Measurements from ENCODE around the gene SAMD11. TPM values are rescaled to one million over a fixed set of nuclear protein-coding genes. Genes with fewer than 3 reads are reported as not detected.

Gene SAMD11
- total and polyA plus RNA-seq, 8 donors: 3.5 to 23.3 (median 4.6) TPM; not detected in 1

- H3K27ac ChIP-seq: peak overlapping the region in 2 of 5 donors; percentile 22 to 49
These were observed 7.3 kb upstream of the SAMD11 start for GRCh38 chr1:916173-917075.

GRCh38 chr1:917076-917459 is 6.7 kb upstream of the SAMD11 start:
- no peak overlapping the region for H3K4me3 ChIP-seq
- DNase-seq: no peak
- H3K27me3 ChIP-seq: peaks cover 0 to 94% (median 17%) of the 10 kb centered on the region in 3 donors
- H3K27ac ChIP-seq: peak overlapping the region in 1 of 5 donors; percentile 49
- no peaks in the 10 kb centered on the region for H3K36me3 ChIP-seq
- WGBS, 5 donors: 36 to 46% (median 44%) methylated on average over 6 to 7 of the region's 7 CpGs
- TF ChIP-seq POLR2A (IDR thresholded peaks at IDR 0.05) (no peak), EP300 (IDR thresholded peaks at IDR 0.05) (no peak), CTCF (IDR thresholded peaks at IDR 0.05) (no peak), POLR2AphosphoS5 (IDR thresholded peaks at IDR 0.05) (no peak)
- peaks cover 30 to 47% (median 39%) of the 10 kb centered on the region in 4 donors for H3K4me1 ChIP-seq
- no peaks in the 10 kb centered on the region for H3K9me3 ChIP-seq
- intact Hi-C loops (cut with DNase I; ENCODE audit: low total_unique reads): no loop called here

More at GRCh38 chr1:916173-917075, 7.3 kb upstream of the SAMD11 start:
- Histone ChIP-seq H3K4me3 (no peak overlapping the region), H3K27me3 (peaks cover 0 to 94% (median 17%) of the 10 kb centered on the region in 3 donors), H3K9me3 (no peaks in the 10 kb centered on the region), H3K4me1 (peaks cover 29 to 44% (median 38%) of the 10 kb centered on the region in 4 donors), H3K36me3 (no peaks in the 10 kb centered on the region)
- TF ChIP-seq POLR2AphosphoS5 (IDR thresholded peaks at IDR 0.05) (no peak), CTCF (IDR thresholded peaks at IDR 0.05) (no peak), POLR2A (IDR thresholded peaks at IDR 0.05) (no peak), EP300 (IDR thresholded peaks at IDR 0.05) (no peak)
- DNase-seq: peak; percentile 75 to 85
- intact Hi-C loops (cut with DNase I; ENCODE audit: low total_unique reads): no loop called here
- WGBS, 5 donors: 15 to 25% (median 18%) methylated on average over 25 to 31 of the region's 31 CpGs

GRCh38 chr1:917466-918091 is 6.1 kb upstream of the SAMD11 start:
- H3K9me3 ChIP-seq: no peaks in the 10 kb centered on the region
- no peak for DNase-seq
- H3K27ac ChIP-seq: no peak overlapping the region
- H3K4me3 ChIP-seq: no peak overlapping the region
- WGBS, 5 donors: 57 to 70% (median 58%) methylated on average over 13 to 22 of the region's 22 CpGs
- intact Hi-C loops (cut with DNase I; ENCODE audit: low total_unique reads): no loop called here
- TF ChIP-seq POLR2A (IDR thresholded peaks at IDR 0.05): no peak
- no peak for TF ChIP-seq EP300 (IDR thresholded peaks at IDR 0.05)
- no peak for TF ChIP-seq POLR2AphosphoS5 (IDR thresholded peaks at IDR 0.05)
- H3K27me3 ChIP-seq: peaks cover 0 to 94% (median 19%) of the 10 kb centered on the region in 3 donors
- no peaks in the 10 kb centered on the region for H3K36me3 ChIP-seq
- H3K4me1 ChIP-seq: peaks cover 30 to 49% (median 42%) of the 10 kb centered on the region in 4 donors

- no peaks in the 10 kb centered on the region for H3K9me3 ChIP-seq
- no peak for TF ChIP-seq POLR2AphosphoS5 (IDR thresholded peaks at IDR 0.05)
- no peak for TF ChIP-seq POLR2A (IDR thresholded peaks at IDR 0.05)
- no peak for TF ChIP-seq CTCF (IDR thresholded peaks at IDR 0.05)
- no peak for TF ChIP-seq EP300 (IDR thresholded peaks at IDR 0.05)
- no peak for DNase-seq
- intact Hi-C loops (cut with DNase I; ENCODE audit: low total_unique reads): no loop called here
- 76 to 92% (median 81%) methylated on average over 9 to 15 of the region's 15 CpGs for WGBS, 5 donors
- peaks cover 34 to 57% (median 50%) of the 10 kb centered on the region in 4 donors for H3K4me1 ChIP-seq
- H3K27me3 ChIP-seq: peaks cover 0 to 94% (median 27%) of the 10 kb centered on the region in 3 donors
- no peaks in the 10 kb centered on the region for H3K36me3 ChIP-seq
- H3K4me3 ChIP-seq: no peak overlapping the region
- no peak overlapping the region for H3K27ac ChIP-seq
These were observed 5.4 kb upstream of the SAMD11 start for GRCh38 chr1:918353-918752.
